SH-SY5Y (cell line): ENCODE results near the gene NOTUM.

Experiments used
- GATA2 ChIP-seq: IDR thresholded peaks from 2 replicates; pipeline ENCODE4 v1.6.1; 2011; ENCODE audit warnings: mild to moderate bottlenecking, low read depth, low read length
- GATA3 ChIP-seq: IDR thresholded peaks from 2 replicates; pipeline ENCODE4 v1.6.1; 2011; ENCODE audit warnings: low read depth, mild to moderate bottlenecking, low read length, moderate library complexity

DNA sequence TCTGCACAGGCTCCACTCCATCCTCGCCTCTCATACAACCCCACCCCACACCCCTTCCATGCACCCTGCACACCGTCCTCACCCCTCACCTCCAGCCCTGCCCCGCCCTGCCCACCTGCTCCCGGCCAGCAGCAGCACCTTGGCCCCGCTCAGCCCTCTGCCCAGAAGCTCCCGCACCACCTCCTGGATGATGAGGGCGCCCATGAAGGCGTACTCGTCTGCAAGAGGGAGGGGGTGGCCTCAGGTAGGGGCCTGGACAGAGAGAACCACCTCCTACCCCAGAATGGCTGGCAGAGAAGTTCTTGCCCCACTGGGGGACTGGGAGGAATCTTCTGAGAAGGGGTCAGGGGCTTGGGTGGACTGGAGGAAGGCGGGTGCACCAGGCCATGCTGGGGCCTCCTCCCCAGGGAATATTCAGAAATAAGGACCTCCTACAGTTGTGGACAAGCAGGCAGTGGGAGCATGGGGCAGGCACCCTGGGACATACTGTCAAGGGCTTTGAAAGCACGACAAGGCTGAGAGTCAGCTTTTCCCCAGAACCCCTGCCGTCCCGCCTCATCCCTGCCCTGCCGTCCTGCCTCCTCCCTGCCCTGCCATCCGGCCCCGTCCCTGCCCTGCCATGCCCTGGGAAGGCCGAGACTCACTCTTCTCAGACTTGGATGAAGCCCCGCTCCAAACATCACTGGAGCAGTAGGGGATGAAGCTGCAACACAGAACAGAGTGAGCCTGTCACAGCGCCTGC is 3.1 kb downstream of the NOTUM start:
- TF ChIP-seq GATA2 (no peak), GATA3 (no peak)
